SK-N-SH (cell line): Measurements from ENCODE around the gene CEP63.

Experiments used
- CTCF ChIP-seq: fragments of 200-600 bp; sonication (generic); IDR thresholded peaks from 2 replicates; pipeline ENCODE4 v1.6.1; 2017; ENCODE audit warnings: antibody characterized with exemption, mild to moderate bottlenecking, moderate library complexity
- EP300 ChIP-seq, 2 experiments: IDR thresholded peaks; 2 replicates each; pipeline versions ENCODE4 v1.4.0 to v1.6.1; 2012; ENCODE audit warnings: borderline replicate concordance in 1 of 2, low read depth in 1 of 2, low read length in 1 of 2
- PBX3 ChIP-seq: IDR thresholded peaks from 2 replicates; pipeline ENCODE4; 2012
- POLR2AphosphoS5 ChIP-seq: IDR thresholded peaks from 2 replicates; pipeline ENCODE4 v1.6.1; 2012; ENCODE audit warnings: low read depth, low read length
- RFX5 ChIP-seq: IDR thresholded peaks from 2 replicates; pipeline ENCODE4 v1.6.1; 2012; ENCODE audit warnings: mild to moderate bottlenecking, improper control_type of control experiment, low read length
- USF2 ChIP-seq: fragments of 150-350 bp; IDR thresholded peaks from 2 replicates; pipeline ENCODE4 v1.6.1; 2017; ENCODE audit warnings: antibody characterized with exemption, low read length, low read depth, borderline replicate concordance
- YY1 ChIP-seq: IDR thresholded peaks from 2 replicates; pipeline ENCODE4 v1.4.0; 2012; ENCODE audit warnings: low read depth, mild to moderate bottlenecking

- no peak for TF ChIP-seq CTCF
- no peak for TF ChIP-seq USF2
- TF ChIP-seq POLR2AphosphoS5, result no peak
- no peak for TF ChIP-seq EP300 (IDR thresholded peaks at IDR 0.05; ENCODE audit: borderline replicate concordance in 1 of 2, low read depth in 1 of 2, low read length in 1 of 2)
- no peak for TF ChIP-seq PBX3
- no peak for TF ChIP-seq RFX5
- TF ChIP-seq YY1, result no peak
These were observed 8.6 kb downstream of the CEP63 start for GRCh38 chr3:134494495-134494894.
